HEK293 (cell line): ENCODE results near the gene MATN4.
A peak's percentile ranks its signal among the peaks of the same experiment; 100 is the strongest.

Experiments
- GLI4 ChIP-seq: fragments of 450-650 bp; formaldehyde crosslinking; IDR thresholded peaks from 2 replicates; pipeline ENCODE4 v1.5.1; 2016; ENCODE audit warnings: missing biosample characterization, missing genetic modification characterization
- GLIS2 ChIP-seq: fragments of 450-650 bp; formaldehyde crosslinking; IDR thresholded peaks from 2 replicates; pipeline ENCODE4 v1.5.1; 2016; ENCODE audit warnings: missing biosample characterization, missing genetic modification characterization
- MYNN ChIP-seq: fragments of 450-650 bp; formaldehyde crosslinking; IDR thresholded peaks from 2 replicates; pipeline ENCODE4 v1.5.1; 2016; ENCODE audit warnings: missing biosample characterization, missing genetic modification characterization, borderline replicate concordance
- OVOL3 ChIP-seq: fragments of 450-650 bp; formaldehyde crosslinking; IDR thresholded peaks from 2 replicates; pipeline ENCODE4 v1.5.1; 2016; ENCODE audit warnings: missing biosample characterization, missing genetic modification characterization
- ZBTB20 ChIP-seq: fragments of 450-650 bp; formaldehyde crosslinking; IDR thresholded peaks from 2 replicates; pipeline ENCODE4 v1.5.1; 2016; ENCODE audit warnings: missing biosample characterization, missing genetic modification characterization
- ZBTB7A ChIP-seq: fragments of 450-650 bp; formaldehyde crosslinking; IDR thresholded peaks from 2 replicates; pipeline ENCODE4 v1.5.1; 2016; ENCODE audit warnings: low read depth, missing biosample characterization, missing genetic modification characterization
- ZBTB8A ChIP-seq: fragments of 450-650 bp; formaldehyde crosslinking; IDR thresholded peaks from 2 replicates; pipeline ENCODE4 v1.5.1; 2016; ENCODE audit warnings: missing biosample characterization, missing genetic modification characterization
- ZIC2 ChIP-seq: fragments of 450-650 bp; formaldehyde crosslinking; IDR thresholded peaks from 2 replicates; pipeline ENCODE4 v1.5.1; 2016; ENCODE audit warnings: missing biosample characterization, missing genetic modification characterization
- ZNF138 ChIP-seq: fragments of 450-650 bp; formaldehyde crosslinking; IDR thresholded peaks from 2 replicates; pipeline ENCODE4 v1.5.1; 2016; ENCODE audit warnings: missing biosample characterization, missing genetic modification characterization, borderline replicate concordance
- ZNF341 ChIP-seq: fragments of 450-650 bp; formaldehyde crosslinking; IDR thresholded peaks from 2 replicates; pipeline ENCODE4; 2016; ENCODE audit warnings: low read depth, missing biosample characterization, missing genetic modification characterization
- ZNF501 ChIP-seq: fragments of 450-650 bp; formaldehyde crosslinking; IDR thresholded peaks from 2 replicates; pipeline ENCODE4 v1.5.1; 2016; ENCODE audit warnings: missing biosample characterization, missing genetic modification characterization
- ZNF529 ChIP-seq: fragments of 450-650 bp; formaldehyde crosslinking; IDR thresholded peaks from 2 replicates; pipeline ENCODE4 v1.5.1; 2017; ENCODE audit warnings: missing genetic modification characterization, missing biosample characterization; ENCODE audit not compliant: insufficient replicate concordance
- ZNF561 ChIP-seq: fragments of 450-650 bp; IDR thresholded peaks from 2 replicates; pipeline ENCODE4 v1.5.1; 2018; ENCODE audit warnings: missing biosample characterization, missing genetic modification characterization, borderline replicate concordance
- ZNF596 ChIP-seq: fragments of 450-650 bp; IDR thresholded peaks from 2 replicates; pipeline ENCODE4 v1.5.0; 2018; ENCODE audit warnings: missing biosample characterization, mild to moderate bottlenecking, missing genetic modification characterization, moderate library complexity
- ZNF776 ChIP-seq: fragments of 450-650 bp; formaldehyde crosslinking; IDR thresholded peaks from 2 replicates; pipeline ENCODE4 v1.5.0; 2017; ENCODE audit warnings: missing biosample characterization, missing genetic modification characterization, borderline replicate concordance
- ZNF791 ChIP-seq: fragments of 450-650 bp; formaldehyde crosslinking; IDR thresholded peaks from 2 replicates; pipeline ENCODE4 v1.5.1; 2016; ENCODE audit warnings: missing biosample characterization, missing genetic modification characterization
- ZNF792 ChIP-seq: fragments of 450-650 bp; formaldehyde crosslinking; IDR thresholded peaks from 2 replicates; pipeline ENCODE4 v1.5.1; 2016; ENCODE audit warnings: missing biosample characterization, missing genetic modification characterization
- ZSCAN30 ChIP-seq: fragments of 450-650 bp; IDR thresholded peaks from 2 replicates; pipeline ENCODE4 v1.5.1; 2018; ENCODE audit warnings: missing biosample characterization, mild to moderate bottlenecking, missing genetic modification characterization, moderate library complexity
- TF ChIP-seq, protein P1 (sequence below): fragments of 450-650 bp; formaldehyde crosslinking; IDR thresholded peaks from 2 replicates; pipeline ENCODE4 v1.5.1; 2016; ENCODE audit warnings: missing biosample characterization, missing genetic modification characterization
- TF ChIP-seq, protein P2 (sequence below): fragments of 450-650 bp; formaldehyde crosslinking; IDR thresholded peaks from 2 replicates; pipeline ENCODE4 v1.5.1; 2016; ENCODE audit warnings: missing biosample characterization, missing genetic modification characterization
- TF ChIP-seq, protein P3 (sequence below): fragments of 450-650 bp; formaldehyde crosslinking; IDR thresholded peaks from 2 replicates; pipeline ENCODE4 v1.5.1; 2016; ENCODE audit warnings: missing biosample characterization, missing genetic modification characterization
- TF ChIP-seq, protein P4 (sequence below): fragments of 450-650 bp; formaldehyde crosslinking; IDR thresholded peaks from 2 replicates; pipeline ENCODE4 v1.5.1; 2017; ENCODE audit warnings: missing biosample characterization, missing genetic modification characterization
- TF ChIP-seq, protein P5 (sequence below): fragments of 450-650 bp; formaldehyde crosslinking; IDR thresholded peaks from 2 replicates; pipeline ENCODE4 v1.5.1; 2016; ENCODE audit warnings: missing biosample characterization, missing genetic modification characterization
- TF ChIP-seq, protein P6 (sequence below): fragments of 450-650 bp; formaldehyde crosslinking; IDR thresholded peaks from 2 replicates; pipeline ENCODE4 v1.5.1; 2017; ENCODE audit warnings: missing biosample characterization, missing genetic modification characterization

Gene MATN4

DNA sequence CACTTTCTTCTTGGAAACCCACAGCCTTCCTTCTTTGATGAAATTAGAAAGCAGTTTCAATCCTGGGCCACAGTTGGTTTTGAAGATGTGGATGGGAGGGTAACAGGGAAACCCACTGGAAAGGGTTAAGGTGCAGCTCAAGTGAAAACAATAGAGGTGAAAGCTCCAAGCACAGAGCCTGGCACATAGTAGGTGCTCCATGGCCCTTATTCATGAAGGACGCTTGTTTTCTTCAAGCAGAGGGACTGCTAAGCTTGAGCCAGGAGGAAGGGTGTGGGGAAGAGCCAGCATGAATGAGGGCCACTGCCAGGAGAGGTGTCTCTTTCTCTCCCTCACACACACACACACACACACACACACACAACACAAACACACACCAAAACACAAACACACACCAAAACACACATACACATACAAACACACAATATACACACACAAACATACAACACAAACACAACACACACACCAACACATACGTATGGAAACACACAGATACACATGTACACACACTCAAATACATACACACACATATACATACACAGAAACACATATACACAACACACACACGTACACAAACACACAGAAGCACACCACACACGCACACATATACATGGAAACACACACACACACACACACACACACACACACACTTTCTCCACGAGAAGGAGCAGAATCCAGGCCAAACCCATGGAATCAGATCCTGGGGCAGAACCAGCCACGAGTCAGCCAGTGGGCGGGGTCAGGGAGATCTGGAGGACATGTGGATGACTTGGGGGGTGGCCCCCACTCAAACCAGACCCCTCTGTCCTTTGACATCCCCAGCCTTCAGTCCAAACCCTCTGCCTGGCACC is 25.2 kb downstream of the MATN4 start (continued):
- TF ChIP-seq, protein P1, sequence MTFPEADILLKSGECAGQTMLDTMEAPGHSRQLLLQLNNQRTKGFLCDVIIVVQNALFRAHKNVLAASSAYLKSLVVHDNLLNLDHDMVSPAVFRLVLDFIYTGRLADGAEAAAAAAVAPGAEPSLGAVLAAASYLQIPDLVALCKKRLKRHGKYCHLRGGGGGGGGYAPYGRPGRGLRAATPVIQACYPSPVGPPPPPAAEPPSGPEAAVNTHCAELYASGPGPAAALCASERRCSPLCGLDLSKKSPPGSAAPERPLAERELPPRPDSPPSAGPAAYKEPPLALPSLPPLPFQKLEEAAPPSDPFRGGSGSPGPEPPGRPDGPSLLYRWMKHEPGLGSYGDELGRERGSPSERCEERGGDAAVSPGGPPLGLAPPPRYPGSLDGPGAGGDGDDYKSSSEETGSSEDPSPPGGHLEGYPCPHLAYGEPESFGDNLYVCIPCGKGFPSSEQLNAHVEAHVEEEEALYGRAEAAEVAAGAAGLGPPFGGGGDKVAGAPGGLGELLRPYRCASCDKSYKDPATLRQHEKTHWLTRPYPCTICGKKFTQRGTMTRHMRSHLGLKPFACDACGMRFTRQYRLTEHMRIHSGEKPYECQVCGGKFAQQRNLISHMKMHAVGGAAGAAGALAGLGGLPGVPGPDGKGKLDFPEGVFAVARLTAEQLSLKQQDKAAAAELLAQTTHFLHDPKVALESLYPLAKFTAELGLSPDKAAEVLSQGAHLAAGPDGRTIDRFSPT (tag by site-specific recombination), result no peak
- TF ChIP-seq ZNF561 (tag by site-specific recombination), result no peak
- TF ChIP-seq GLI4 (tag by site-specific recombination), result no peak
- TF ChIP-seq, protein P2, sequence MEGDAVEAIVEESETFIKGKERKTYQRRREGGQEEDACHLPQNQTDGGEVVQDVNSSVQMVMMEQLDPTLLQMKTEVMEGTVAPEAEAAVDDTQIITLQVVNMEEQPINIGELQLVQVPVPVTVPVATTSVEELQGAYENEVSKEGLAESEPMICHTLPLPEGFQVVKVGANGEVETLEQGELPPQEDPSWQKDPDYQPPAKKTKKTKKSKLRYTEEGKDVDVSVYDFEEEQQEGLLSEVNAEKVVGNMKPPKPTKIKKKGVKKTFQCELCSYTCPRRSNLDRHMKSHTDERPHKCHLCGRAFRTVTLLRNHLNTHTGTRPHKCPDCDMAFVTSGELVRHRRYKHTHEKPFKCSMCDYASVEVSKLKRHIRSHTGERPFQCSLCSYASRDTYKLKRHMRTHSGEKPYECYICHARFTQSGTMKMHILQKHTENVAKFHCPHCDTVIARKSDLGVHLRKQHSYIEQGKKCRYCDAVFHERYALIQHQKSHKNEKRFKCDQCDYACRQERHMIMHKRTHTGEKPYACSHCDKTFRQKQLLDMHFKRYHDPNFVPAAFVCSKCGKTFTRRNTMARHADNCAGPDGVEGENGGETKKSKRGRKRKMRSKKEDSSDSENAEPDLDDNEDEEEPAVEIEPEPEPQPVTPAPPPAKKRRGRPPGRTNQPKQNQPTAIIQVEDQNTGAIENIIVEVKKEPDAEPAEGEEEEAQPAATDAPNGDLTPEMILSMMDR (tag by site-specific recombination), result no peak; the same call in 1 of the 2 replicates
- no peak for TF ChIP-seq ZBTB20 (tag by site-specific recombination)
- no peak for TF ChIP-seq ZNF596 (tag by site-specific recombination)
- TF ChIP-seq ZNF529 (tag by site-specific recombination), result no peak
- TF ChIP-seq ZNF138 (tag by site-specific recombination), result no peak
- TF ChIP-seq, protein P3, sequence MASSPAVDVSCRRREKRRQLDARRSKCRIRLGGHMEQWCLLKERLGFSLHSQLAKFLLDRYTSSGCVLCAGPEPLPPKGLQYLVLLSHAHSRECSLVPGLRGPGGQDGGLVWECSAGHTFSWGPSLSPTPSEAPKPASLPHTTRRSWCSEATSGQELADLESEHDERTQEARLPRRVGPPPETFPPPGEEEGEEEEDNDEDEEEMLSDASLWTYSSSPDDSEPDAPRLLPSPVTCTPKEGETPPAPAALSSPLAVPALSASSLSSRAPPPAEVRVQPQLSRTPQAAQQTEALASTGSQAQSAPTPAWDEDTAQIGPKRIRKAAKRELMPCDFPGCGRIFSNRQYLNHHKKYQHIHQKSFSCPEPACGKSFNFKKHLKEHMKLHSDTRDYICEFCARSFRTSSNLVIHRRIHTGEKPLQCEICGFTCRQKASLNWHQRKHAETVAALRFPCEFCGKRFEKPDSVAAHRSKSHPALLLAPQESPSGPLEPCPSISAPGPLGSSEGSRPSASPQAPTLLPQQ (tag by site-specific recombination), result no peak
- TF ChIP-seq, protein P4, sequence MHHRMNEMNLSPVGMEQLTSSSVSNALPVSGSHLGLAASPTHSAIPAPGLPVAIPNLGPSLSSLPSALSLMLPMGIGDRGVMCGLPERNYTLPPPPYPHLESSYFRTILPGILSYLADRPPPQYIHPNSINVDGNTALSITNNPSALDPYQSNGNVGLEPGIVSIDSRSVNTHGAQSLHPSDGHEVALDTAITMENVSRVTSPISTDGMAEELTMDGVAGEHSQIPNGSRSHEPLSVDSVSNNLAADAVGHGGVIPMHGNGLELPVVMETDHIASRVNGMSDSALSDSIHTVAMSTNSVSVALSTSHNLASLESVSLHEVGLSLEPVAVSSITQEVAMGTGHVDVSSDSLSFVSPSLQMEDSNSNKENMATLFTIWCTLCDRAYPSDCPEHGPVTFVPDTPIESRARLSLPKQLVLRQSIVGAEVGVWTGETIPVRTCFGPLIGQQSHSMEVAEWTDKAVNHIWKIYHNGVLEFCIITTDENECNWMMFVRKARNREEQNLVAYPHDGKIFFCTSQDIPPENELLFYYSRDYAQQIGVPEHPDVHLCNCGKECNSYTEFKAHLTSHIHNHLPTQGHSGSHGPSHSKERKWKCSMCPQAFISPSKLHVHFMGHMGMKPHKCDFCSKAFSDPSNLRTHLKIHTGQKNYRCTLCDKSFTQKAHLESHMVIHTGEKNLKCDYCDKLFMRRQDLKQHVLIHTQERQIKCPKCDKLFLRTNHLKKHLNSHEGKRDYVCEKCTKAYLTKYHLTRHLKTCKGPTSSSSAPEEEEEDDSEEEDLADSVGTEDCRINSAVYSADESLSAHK (tag by site-specific recombination), result no peak
- no peak for TF ChIP-seq OVOL3 (tag by site-specific recombination)
- TF ChIP-seq, protein P5, sequence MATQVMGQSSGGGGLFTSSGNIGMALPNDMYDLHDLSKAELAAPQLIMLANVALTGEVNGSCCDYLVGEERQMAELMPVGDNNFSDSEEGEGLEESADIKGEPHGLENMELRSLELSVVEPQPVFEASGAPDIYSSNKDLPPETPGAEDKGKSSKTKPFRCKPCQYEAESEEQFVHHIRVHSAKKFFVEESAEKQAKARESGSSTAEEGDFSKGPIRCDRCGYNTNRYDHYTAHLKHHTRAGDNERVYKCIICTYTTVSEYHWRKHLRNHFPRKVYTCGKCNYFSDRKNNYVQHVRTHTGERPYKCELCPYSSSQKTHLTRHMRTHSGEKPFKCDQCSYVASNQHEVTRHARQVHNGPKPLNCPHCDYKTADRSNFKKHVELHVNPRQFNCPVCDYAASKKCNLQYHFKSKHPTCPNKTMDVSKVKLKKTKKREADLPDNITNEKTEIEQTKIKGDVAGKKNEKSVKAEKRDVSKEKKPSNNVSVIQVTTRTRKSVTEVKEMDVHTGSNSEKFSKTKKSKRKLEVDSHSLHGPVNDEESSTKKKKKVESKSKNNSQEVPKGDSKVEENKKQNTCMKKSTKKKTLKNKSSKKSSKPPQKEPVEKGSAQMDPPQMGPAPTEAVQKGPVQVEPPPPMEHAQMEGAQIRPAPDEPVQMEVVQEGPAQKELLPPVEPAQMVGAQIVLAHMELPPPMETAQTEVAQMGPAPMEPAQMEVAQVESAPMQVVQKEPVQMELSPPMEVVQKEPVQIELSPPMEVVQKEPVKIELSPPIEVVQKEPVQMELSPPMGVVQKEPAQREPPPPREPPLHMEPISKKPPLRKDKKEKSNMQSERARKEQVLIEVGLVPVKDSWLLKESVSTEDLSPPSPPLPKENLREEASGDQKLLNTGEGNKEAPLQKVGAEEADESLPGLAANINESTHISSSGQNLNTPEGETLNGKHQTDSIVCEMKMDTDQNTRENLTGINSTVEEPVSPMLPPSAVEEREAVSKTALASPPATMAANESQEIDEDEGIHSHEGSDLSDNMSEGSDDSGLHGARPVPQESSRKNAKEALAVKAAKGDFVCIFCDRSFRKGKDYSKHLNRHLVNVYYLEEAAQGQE (tag by site-specific recombination), result no peak
- TF ChIP-seq ZBTB8A (tag by site-specific recombination), result no peak
- TF ChIP-seq ZNF776 (tag by site-specific recombination), result no peak
- TF ChIP-seq ZNF341 (tag by site-specific recombination), result no peak
- TF ChIP-seq GLIS2, result 0 out of 2 replicates have a peak, but pooled peaks have one; percentile 24
- peak; percentile 64; the same call in 1 of the 2 replicates for TF ChIP-seq ZNF791 (tag by site-specific recombination)
- no peak for TF ChIP-seq MYNN (tag by site-specific recombination)
- TF ChIP-seq ZSCAN30 (tag by site-specific recombination), result no peak
- TF ChIP-seq, protein P6, sequence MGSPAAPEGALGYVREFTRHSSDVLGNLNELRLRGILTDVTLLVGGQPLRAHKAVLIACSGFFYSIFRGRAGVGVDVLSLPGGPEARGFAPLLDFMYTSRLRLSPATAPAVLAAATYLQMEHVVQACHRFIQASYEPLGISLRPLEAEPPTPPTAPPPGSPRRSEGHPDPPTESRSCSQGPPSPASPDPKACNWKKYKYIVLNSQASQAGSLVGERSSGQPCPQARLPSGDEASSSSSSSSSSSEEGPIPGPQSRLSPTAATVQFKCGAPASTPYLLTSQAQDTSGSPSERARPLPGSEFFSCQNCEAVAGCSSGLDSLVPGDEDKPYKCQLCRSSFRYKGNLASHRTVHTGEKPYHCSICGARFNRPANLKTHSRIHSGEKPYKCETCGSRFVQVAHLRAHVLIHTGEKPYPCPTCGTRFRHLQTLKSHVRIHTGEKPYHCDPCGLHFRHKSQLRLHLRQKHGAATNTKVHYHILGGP (tag by site-specific recombination), result no peak; the same call in 1 of the 2 replicates
- TF ChIP-seq ZIC2 (tag by site-specific recombination), result no peak
- TF ChIP-seq ZBTB7A (tag by site-specific recombination), result no peak
- TF ChIP-seq ZNF501 (tag by site-specific recombination), result no peak
- no peak for TF ChIP-seq ZNF792 (tag by site-specific recombination)
